AG09309 (cell line): ENCODE results near the gene KIAA1671.

Source experiments
- DNase-seq: peaks from one replicate; pipeline ENCODE4 v3.0.0-alpha.2; 2010; ENCODE audit warnings: low read depth
- H3K4me3 ChIP-seq: 2 replicates; pipeline ENCODE4 v1.5.1; 2011; ENCODE audit warnings: mild to moderate bottlenecking, low read depth, low read length, moderate library complexity; ENCODE audit not compliant: control insufficient read depth
- TF ChIP-seq, protein P1 (sequence below): IDR thresholded peaks from 2 replicates; pipeline ENCODE4 v1.5.1; 2011; ENCODE audit warnings: mild to moderate bottlenecking, low read depth, low read length, inconsistent platforms; ENCODE audit not compliant: insufficient read depth, control insufficient read depth; ENCODE audit errors: missing control alignments

Gene KIAA1671

DNA sequence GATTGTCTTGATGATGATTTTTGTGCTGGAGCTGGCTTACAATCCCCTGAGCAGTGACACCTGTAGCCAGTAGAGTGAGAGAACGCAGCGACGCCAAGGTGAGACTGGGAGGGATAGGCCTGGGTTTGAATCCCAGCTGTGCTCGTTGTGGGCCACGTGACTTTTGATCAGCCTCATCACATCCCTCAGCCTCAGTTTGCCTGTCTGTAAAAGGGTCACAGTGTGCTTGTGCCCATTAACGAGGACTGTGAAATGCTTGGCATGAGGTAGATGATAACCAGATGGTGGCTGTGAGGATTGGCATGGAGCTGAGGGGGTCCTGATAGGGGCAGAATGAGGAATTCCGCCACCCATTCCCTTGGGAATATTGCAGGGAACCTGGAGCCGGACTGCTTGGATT is 9.6 kb downstream of the KIAA1671 start:
- H3K4me3 ChIP-seq, result no peak overlapping the region
- no peak for DNase-seq
- TF ChIP-seq, protein P1, sequence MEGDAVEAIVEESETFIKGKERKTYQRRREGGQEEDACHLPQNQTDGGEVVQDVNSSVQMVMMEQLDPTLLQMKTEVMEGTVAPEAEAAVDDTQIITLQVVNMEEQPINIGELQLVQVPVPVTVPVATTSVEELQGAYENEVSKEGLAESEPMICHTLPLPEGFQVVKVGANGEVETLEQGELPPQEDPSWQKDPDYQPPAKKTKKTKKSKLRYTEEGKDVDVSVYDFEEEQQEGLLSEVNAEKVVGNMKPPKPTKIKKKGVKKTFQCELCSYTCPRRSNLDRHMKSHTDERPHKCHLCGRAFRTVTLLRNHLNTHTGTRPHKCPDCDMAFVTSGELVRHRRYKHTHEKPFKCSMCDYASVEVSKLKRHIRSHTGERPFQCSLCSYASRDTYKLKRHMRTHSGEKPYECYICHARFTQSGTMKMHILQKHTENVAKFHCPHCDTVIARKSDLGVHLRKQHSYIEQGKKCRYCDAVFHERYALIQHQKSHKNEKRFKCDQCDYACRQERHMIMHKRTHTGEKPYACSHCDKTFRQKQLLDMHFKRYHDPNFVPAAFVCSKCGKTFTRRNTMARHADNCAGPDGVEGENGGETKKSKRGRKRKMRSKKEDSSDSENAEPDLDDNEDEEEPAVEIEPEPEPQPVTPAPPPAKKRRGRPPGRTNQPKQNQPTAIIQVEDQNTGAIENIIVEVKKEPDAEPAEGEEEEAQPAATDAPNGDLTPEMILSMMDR, result no peak

DNA sequence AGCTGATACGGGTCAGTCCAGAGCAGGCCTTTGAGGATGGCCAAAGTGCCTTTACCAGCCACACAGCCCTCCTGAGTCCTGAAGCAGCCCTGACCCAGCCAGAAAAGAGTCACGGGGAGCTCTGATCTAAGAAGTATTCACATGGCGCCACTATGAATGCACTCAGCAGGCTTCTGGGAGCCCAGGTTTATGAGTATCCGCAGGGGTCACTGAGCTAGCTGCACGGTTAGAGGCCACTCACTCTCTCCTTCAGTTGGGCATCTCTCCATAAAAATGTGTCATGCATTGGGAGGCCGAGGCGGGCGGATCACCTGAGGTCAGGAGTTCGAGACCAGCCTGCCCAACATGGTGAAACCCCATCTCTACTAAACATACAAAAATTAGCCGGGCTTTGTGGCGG is 10.3 kb downstream of the KIAA1671 start:
- H3K4me3 ChIP-seq, result no peak overlapping the region
- DNase-seq, result no peak
- TF ChIP-seq, protein P1, result no peak

DNA sequence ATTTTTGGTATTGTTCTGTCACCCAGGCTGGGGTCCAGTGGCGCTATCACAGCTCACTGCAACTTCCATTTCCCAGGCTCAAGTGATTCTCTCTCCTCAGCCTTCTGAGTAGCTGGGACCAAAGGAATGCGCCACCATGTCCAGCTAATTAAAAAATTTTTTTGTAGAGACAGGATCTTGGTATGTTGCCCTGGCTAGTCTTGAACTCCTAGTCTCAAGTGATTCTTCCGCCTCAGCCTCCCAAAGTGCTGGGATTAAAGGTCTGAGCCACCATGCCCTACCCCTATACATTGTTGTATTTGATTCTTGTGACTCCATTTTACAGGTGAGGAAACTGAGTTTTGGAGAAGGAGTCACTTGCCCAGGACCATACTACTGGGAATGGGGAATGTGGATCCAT is 11.9 kb downstream of the KIAA1671 start:
- TF ChIP-seq, protein P1, result no peak
- H3K4me3 ChIP-seq, result no peak overlapping the region
- no peak for DNase-seq

DNA sequence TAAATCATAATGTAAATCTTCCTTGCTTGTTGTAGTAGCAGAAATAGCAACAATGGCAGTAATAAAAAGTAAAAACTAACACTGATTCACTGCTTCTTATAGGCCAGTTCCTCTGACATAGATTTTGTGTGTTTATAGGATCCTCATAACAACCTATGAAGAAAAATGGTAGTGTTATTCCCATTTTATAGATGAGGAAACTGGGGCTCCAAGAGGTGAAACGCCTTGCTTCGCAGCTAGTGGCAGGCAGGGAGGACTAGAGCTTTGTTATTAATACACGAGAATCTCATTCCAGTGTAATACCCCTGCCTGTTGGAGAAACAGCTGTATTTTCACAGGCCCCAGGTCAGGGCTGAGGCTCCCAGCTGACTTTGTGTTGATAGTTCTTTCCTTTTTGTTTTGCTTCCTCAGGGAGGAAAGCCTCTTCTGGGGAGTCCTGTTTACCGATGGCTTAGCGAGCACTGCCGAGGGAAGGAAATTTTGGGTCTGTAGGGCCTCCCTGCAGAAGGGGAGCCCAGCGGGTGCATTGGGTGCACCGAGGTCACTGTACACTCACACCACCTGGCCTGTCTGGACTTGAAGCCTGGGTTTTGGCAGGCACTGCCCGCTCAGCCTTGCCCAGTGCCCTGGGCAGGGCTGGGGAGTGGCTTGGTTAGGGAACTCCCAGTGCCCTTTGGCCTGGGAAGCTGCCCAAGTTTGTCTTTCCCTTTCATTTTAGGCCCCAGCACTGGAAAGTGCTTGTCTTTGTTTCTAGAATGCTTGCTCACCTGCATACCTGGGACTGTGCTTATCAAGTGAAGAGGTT is 13.5 kb downstream of the KIAA1671 start:
- no peak overlapping the region for H3K4me3 ChIP-seq
- DNase-seq, result no peak
- TF ChIP-seq, protein P1, result no peak

DNA sequence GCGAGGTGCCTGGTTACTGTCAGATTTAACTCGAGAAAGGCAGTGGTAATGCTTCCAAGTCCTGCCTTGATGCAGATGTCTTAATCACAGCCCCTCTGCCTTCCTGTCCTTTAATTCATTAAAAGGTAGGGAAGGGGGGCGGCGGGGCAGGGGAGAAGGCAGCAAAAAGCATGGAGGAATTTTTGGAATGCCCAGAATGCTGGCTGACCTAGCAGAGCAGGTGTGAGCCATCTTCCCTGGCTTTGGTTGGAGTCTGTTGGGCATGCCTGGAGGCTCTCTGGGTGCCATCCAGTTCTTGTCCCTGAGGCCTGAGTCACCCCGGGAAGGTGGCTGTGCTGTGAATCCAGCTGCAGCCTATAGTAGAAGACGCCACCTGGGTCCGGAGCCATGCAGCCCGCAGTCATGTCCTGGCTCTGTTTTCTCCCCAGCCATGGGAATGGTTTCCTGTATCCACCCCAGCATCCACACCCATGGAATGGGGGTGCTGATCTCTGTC is 15.6 kb downstream of the KIAA1671 start:
- no peak for DNase-seq
- H3K4me3 ChIP-seq, result no peak overlapping the region
- TF ChIP-seq, protein P1, result no peak

DNA sequence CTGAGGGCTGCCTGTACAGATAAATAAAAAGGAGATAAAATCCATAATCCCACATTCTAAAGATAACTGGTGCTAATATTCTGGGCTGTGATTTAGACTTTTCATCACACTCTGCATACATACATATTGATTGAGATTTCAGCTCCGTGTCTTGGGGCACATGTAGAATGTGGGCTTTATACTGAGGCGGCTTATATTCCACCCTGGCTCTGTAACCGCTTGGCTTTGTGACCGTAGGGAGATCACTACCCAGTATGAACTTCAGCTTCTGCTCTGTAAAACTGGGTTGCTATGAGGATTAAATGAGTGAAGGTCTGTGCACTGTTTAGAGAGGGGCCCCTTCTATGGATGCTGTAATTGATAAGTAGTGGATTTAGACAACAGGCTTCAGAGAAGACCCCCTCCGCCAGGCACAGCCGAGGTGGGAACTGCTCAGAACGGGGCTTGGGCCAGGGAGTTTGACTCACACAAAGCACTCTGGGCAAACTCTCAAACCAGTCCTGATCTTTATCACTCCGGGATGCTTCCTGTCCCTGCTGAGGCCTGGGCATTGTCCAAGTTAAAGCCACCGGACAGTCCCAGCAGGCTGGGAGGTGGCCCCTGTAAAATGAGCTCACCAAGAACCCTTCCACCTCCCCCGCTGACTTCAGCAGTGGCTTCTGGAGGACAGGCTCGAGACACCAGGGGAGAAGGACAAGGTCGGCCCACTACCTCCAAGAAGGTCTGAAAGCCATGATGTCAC is 17.2 kb downstream of the KIAA1671 start:
- TF ChIP-seq, protein P1, result no peak
- H3K4me3 ChIP-seq, result no peak overlapping the region
- no peak for DNase-seq
